SK-N-MC (cell line): ENCODE results near the gene TLCD5.

Source experiments
- EZH2 ChIP-seq: fragments of 200-600 bp; sonication (generic); IDR thresholded peaks from one replicate; pipeline ENCODE4 v1.6.1; 2017; ENCODE audit warnings: antibody characterized with exemption
- FOXP2 ChIP-seq: optimal IDR thresholded peaks from 2 replicates; pipeline ENCODE3; 2011; ENCODE audit warnings: mild to moderate bottlenecking, moderate library complexity; ENCODE audit not compliant: insufficient read depth; ENCODE audit errors: extremely low read length, control extremely low read depth
- POLR2AphosphoS5 ChIP-seq: IDR thresholded peaks from 2 replicates; pipeline ENCODE4 v1.6.1; 2012; ENCODE audit warnings: mild to moderate bottlenecking, low read depth, low read length, borderline replicate concordance

- no peak for TF ChIP-seq POLR2AphosphoS5
- TF ChIP-seq EZH2, result no peak
- TF ChIP-seq FOXP2, result no peak
Measured at GRCh38 chr11:120354779-120355178, 29.7 kb downstream of the TLCD5 start.
